ENCODE data around the gene CD300C. TPM values are rescaled to one million over a fixed set of nuclear protein-coding genes. Genes with fewer than 3 reads are reported as not detected.

CD300C gene
- total RNA-seq, 1 experiment from 2014 or later = not detected

- TF ChIP-seq ZNF532 (CRISPR knock-in tag; IDR thresholded peaks at IDR 0.05; ENCODE audit: borderline replicate concordance) = no peak
- no peak for TF ChIP-seq FOXK1 (CRISPR knock-in tag; IDR thresholded peaks at IDR 0.05)
- TF ChIP-seq ZNF121 (CRISPR knock-in tag; IDR thresholded peaks at IDR 0.05) = no peak
- TF ChIP-seq E2F4 (CRISPR knock-in tag; IDR thresholded peaks at IDR 0.05; ENCODE audit: borderline replicate concordance, low read depth) = no peak
- TF ChIP-seq IRF1 (CRISPR knock-in tag; IDR thresholded peaks at IDR 0.05) = no peak
- TF ChIP-seq ZBTB21 (CRISPR knock-in tag; IDR thresholded peaks at IDR 0.05; ENCODE audit: borderline replicate concordance) = no peak
- TF ChIP-seq ELF4 (CRISPR knock-in tag; IDR thresholded peaks at IDR 0.05; ENCODE audit: low read depth) = no peak
Observed at GRCh38 chr17:74547264-74547663, 1.3 kb upstream of the CD300C start (continued).

- DNase-seq (ENCODE audit: low spot score) = no peak
- POLR2A ChIA-PET = no interaction called here
- Mint-ChIP-seq H3K27me3 (ENCODE audit: low read depth) (no peaks in the 10 kb centered on the region), H3K9me3 (no peaks in the 10 kb centered on the region), H3K4me3 (no peak overlapping the region), H3K36me3 (no peaks in the 10 kb centered on the region), H3K4me1 (no peaks in the 10 kb centered on the region), H3K27ac (no peak overlapping the region)
- no peak for ATAC-seq
- CTCF ChIA-PET = no interaction called here
- no peak for TF ChIP-seq RORB (CRISPR knock-in tag; IDR thresholded peaks at IDR 0.05)
- no peak for TF ChIP-seq ZMAT4 (CRISPR knock-in tag; IDR thresholded peaks at IDR 0.05)
- no peak for TF ChIP-seq AFF4 (CRISPR knock-in tag; IDR thresholded peaks at IDR 0.05; ENCODE audit: borderline replicate concordance)
- no peak for TF ChIP-seq ZNF232 (CRISPR knock-in tag; IDR thresholded peaks at IDR 0.05)
- TF ChIP-seq MLX (CRISPR knock-in tag; IDR thresholded peaks at IDR 0.05) = no peak
- no peak for TF ChIP-seq ZNF671 (CRISPR knock-in tag; IDR thresholded peaks at IDR 0.05)
- no peak for TF ChIP-seq AR (CRISPR knock-in tag; IDR thresholded peaks at IDR 0.05)
- no peak for TF ChIP-seq PREB (CRISPR knock-in tag; IDR thresholded peaks at IDR 0.05; ENCODE audit: borderline replicate concordance)
- TF ChIP-seq FOXK1 (CRISPR knock-in tag; IDR thresholded peaks at IDR 0.05) = no peak
- no peak for TF ChIP-seq ZNF532 (CRISPR knock-in tag; IDR thresholded peaks at IDR 0.05; ENCODE audit: borderline replicate concordance)
Observed at GRCh38 chr17:74546586-74546985, 671 bp upstream of the CD300C start.

Data from WTC11 (cell line).